Peyer's patch (tissue), 4 donors: Measurements from ENCODE around the gene CPSF4. TPM values are rescaled to one million over a fixed set of nuclear protein-coding genes. Genes with fewer than 3 reads are reported as not detected.
"Not testable (repeated sequence)": the region's sequence is repeated elsewhere in the genome, so short reads cannot be mapped to it uniquely, and the experiment has no call there.

Experiments
- DNase-seq, 3 donors: peaks; one replicate each; pipeline ENCODE4 v3.0.0-alpha.2; 2017 to 2019
- H3K27ac ChIP-seq, 4 donors: fragments of 200-600 bp; sonication (generic); one replicate each; pipeline ENCODE4 v1.5.1; 2016 to 2019
- H3K27me3 ChIP-seq, 2 donors: fragments of 200-600 bp; sonication (generic); one replicate each; pipeline ENCODE4 v1.5.1; 2019
- H3K36me3 ChIP-seq, 3 donors: fragments of 200-600 bp; sonication (generic); one replicate each; pipeline ENCODE4 v1.5.1; 2016 to 2019
- H3K4me1 ChIP-seq, 4 donors: fragments of 200-600 bp; sonication (generic); one replicate each; pipeline ENCODE4 v1.5.1; 2016 to 2019
- H3K4me3 ChIP-seq, 4 donors: fragments of 200-600 bp; sonication (generic); 1 replicate in 3 of 4; 2 replicates in 1 of 4; pipeline ENCODE4 v1.5.1; 2016 to 2019; ENCODE audit warnings: mild to moderate bottlenecking in 1 of 4
- H3K9me3 ChIP-seq, 4 donors: fragments of 200-600 bp; sonication (generic); one replicate each; pipeline ENCODE4 v1.5.1; 2016 to 2019; ENCODE audit warnings: mild to moderate bottlenecking in 1 of 4
- POLR2A ChIP-seq, 2 donors: fragments of 450-650 bp; IDR thresholded peaks; one replicate each; pipeline ENCODE4 v1.5.1; 2017; ENCODE audit warnings: antibody characterized with exemption in 2 of 2, mild to moderate bottlenecking in 2 of 2, moderate library complexity in 2 of 2
- total RNA-seq, 4 donors: library from RNA; depleted of rRNA; stranded (reverse); fragments of >200 nt; gene quantifications; one replicate each; pipeline ENCODE4 v1.1.0, GENCODE V29; 2016
- TF ChIP-seq, protein P1 (sequence below), 6 experiments: fragments of 450-650 bp in 4 of 6; fragments of 200-600 bp in 2 of 6; sonication (generic) in 1 of 6; IDR thresholded peaks; one replicate each; pipeline ENCODE4 v1.5.1; 2017 to 2019; ENCODE audit warnings: antibody characterized with exemption in 6 of 6, mild to moderate bottlenecking in 3 of 6, moderate library complexity in 1 of 6

The CPSF4 gene
- total RNA-seq, 4 donors from 2014 or later, result 21.4 to 42.2 (median 35.5) TPM

DNA sequence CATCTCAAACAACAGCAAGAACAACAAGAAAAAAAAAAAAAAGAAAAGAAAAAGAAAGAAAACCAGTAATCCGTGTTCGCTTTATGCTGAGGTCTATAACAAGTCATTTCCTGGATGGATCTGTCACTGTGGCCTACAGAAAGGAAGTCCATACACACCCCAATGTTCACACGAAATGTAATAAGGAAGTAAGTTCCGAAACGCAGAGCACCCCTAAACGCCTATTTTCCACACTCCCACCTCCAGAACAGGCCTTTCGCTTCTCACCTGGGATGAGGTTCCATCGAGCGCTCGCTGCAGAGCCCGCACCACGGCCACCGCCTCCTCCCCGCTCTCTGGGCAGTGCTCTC lies 60.6 kb downstream of the CPSF4 start:
- Histone ChIP-seq H3K27me3 (no peaks in the 10 kb centered on the region), H3K9me3 (peaks cover 0 to 9% (median under 1%) of the 10 kb centered on the region in 4 donors), H3K36me3 (peaks cover 0 to 24% (median 0%) of the 10 kb centered on the region in 3 donors), H3K4me1 (peaks cover 2 to 26% (median 13%) of the 10 kb centered on the region in 4 donors), H3K4me3 (peak overlapping the region; percentile 73 to 98 (median 86)), H3K27ac (peak overlapping the region; percentile 93 to 99 (median 98))
- TF ChIP-seq, protein P1, sequence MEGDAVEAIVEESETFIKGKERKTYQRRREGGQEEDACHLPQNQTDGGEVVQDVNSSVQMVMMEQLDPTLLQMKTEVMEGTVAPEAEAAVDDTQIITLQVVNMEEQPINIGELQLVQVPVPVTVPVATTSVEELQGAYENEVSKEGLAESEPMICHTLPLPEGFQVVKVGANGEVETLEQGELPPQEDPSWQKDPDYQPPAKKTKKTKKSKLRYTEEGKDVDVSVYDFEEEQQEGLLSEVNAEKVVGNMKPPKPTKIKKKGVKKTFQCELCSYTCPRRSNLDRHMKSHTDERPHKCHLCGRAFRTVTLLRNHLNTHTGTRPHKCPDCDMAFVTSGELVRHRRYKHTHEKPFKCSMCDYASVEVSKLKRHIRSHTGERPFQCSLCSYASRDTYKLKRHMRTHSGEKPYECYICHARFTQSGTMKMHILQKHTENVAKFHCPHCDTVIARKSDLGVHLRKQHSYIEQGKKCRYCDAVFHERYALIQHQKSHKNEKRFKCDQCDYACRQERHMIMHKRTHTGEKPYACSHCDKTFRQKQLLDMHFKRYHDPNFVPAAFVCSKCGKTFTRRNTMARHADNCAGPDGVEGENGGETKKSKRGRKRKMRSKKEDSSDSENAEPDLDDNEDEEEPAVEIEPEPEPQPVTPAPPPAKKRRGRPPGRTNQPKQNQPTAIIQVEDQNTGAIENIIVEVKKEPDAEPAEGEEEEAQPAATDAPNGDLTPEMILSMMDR (IDR thresholded peaks at IDR 0.05), result no peak
- no peak for TF ChIP-seq POLR2A (IDR thresholded peaks at IDR 0.05)
- no peak for DNase-seq

DNA sequence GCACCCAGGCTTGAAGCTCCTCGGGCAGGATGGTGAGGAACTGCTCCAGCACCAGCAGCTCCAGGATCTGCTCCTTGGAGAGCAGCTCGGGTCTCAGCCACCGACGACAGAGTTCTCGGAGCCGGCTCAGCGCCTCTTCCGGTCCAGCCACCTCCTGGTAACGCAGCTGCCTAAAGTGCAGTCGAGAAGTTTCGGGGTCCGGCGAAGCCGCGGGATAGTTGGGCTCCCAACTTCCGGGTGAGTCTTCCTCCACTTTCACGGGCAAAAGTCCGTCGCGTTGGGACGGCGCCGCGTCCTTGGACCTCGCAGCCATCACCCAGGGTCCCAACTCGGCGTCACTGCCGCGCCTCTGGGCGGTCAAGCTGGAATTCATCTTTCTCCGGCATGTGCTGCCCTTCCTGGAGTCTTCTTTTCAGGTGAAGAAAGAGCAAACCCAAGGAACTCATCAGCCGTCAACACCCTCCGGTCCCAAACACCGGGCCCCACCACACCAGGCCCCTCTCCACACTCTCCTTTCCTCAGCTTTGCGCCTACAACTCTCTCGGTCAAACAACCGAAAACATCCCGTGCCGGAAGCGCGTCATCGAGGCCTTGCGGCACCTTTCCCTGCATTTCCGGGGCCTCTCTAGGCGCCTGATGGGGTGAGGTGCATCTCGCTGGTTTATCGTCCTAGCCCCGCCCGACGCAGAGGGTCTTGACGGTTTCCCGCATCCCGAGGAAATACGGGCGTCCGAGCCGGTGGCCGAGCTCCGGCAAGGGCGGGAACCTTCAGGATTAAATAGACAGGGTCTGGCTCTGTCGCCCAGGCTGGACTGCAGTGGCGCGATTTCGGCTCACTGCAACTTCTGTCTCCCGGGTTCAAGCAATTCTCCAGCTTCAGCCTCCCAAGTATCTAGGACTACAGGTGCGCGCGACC lies 61.2 kb downstream of the CPSF4 start, which contains the start of gene ZNF394:
Gene ZNF394, minus strand, starts transcription at position 561 of the 916 bp plus-strand sequence. Its CDS starts 188 bp downstream, at position 373.
- peaks cover 0 to 3% (median 0%) of the 10 kb centered on the region in 4 donors for H3K9me3 ChIP-seq
- TF ChIP-seq POLR2A (IDR thresholded peaks at IDR 0.05), result peak; percentile 71 to 73
- TF ChIP-seq, protein P1 (IDR thresholded peaks at IDR 0.05), result peak in 1 of 6 experiments; percentile 10
- H3K36me3 ChIP-seq, result peaks cover 0 to 18% (median 0%) of the 10 kb centered on the region in 3 donors
- peak within 1 kb of the TSS; percentile 73 to 98 (median 86) for H3K4me3 ChIP-seq
- DNase-seq, result peak; percentile 92 to 97 (median 94)
- peaks cover 2 to 26% (median 13%) of the 10 kb centered on the region in 4 donors for H3K4me1 ChIP-seq
- H3K27me3 ChIP-seq, result no peaks in the 10 kb centered on the region
- H3K27ac ChIP-seq, result peak within 1 kb of the TSS; percentile 93 to 99 (median 98)

DNA sequence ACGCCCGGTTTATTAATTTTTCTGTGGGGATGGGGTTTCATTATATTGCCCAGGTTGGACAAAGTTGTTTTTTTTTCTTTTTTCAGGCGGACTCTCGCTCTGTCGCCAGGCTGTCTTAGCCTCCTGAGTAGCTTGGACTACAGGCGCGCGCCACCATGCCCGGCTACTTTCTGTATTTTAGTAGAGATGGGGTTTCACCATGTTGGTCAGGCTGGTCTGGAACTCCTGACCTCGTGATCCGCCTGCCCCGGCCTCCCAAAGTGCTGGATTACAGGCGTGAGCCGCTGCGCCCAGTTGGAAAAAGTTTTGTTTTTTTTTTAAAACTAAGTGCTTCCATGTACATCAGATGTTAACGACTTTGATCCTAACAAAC lies 61.9 kb downstream of the CPSF4 start:
- Histone ChIP-seq H3K4me1 (peaks cover 2 to 28% (median 14%) of the 10 kb centered on the region in 4 donors), H3K4me3 (peak overlapping the region; percentile 73 to 98 (median 86)), H3K9me3 (no peaks in the 10 kb centered on the region), H3K27me3 (no peaks in the 10 kb centered on the region), H3K27ac (peak overlapping the region; percentile 93 to 99 (median 98)), H3K36me3 (peaks cover 0 to 11% (median 0%) of the 10 kb centered on the region in 3 donors)
- DNase-seq, result no peak
- TF ChIP-seq POLR2A (IDR thresholded peaks at IDR 0.05), result no peak
- TF ChIP-seq, protein P1 (IDR thresholded peaks at IDR 0.05), result no peak

DNA sequence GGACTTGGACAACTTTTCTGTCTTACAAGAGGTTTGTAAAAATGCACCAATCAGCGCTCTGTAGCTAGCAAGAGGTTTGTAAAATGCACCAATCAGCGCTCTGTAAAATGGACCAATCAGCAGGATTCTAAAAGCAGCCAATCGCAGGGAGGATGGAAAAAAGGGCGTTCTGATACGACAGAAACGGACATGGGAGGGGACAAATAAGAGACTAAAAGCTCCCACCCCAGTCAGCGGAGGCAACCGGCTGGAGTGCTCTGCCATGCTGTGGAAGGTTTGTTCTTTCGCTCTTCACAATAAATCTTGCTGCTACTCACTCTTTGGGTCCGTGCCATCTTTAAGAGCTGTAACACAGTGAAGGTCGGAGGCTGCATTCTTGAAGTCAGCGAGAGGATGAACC lies 62.5 kb downstream of the CPSF4 start:
- peaks cover 2 to 34% (median 17%) of the 10 kb centered on the region in 4 donors for H3K4me1 ChIP-seq
- H3K9me3 ChIP-seq, H3K27me3 ChIP-seq, H3K36me3 ChIP-seq, H3K4me3 ChIP-seq, DNase-seq, H3K27ac ChIP-seq: not testable (repeated sequence)

DNA sequence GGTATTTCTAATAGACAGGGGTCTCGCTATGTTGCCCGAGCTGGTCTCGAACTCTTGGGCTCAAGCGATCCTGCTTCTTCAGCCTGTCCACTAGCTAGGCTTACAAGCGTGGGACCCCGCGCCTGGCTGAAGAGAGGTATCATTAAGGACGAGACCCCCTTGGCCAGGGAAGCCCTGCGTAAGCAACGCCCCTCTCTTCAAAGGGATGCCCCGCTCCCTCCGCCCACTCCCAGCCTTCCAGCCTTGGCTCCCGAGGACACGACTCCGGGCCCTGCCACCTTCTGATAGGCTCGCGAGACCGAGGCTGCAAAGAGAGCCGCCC lies 65.5 kb downstream of the CPSF4 start:
- Histone ChIP-seq H3K36me3 (no peaks in the 10 kb centered on the region), H3K9me3 (no peaks in the 10 kb centered on the region), H3K27me3 (no peaks in the 10 kb centered on the region), H3K4me3 (peak overlapping the region; percentile 62 to 81 (median 78)), H3K4me1 (peaks cover 0 to 33% (median 8%) of the 10 kb centered on the region in 4 donors), H3K27ac (peak overlapping the region; percentile 86 to 94 (median 90))
- no peak for TF ChIP-seq POLR2A (IDR thresholded peaks at IDR 0.05)
- TF ChIP-seq, protein P1 (IDR thresholded peaks at IDR 0.05), result no peak
- no peak for DNase-seq
